GM19372 (cell line): Measurements from ENCODE around the gene ZNF322.
"Not testable (repeated sequence)": the region's sequence is repeated elsewhere in the genome, so short reads cannot be mapped to it uniquely, and the experiment has no call there.

Source experiments
- ATAC-seq: cut with Tn5 transposase; IDR thresholded peaks from one replicate; pipeline ENCODE4 v1.9.1; 2021; ENCODE audit warnings: mild to moderate bottlenecking, low read depth, moderate library complexity; ENCODE audit not compliant: unreplicated experiment

Gene ZNF322, protein sequence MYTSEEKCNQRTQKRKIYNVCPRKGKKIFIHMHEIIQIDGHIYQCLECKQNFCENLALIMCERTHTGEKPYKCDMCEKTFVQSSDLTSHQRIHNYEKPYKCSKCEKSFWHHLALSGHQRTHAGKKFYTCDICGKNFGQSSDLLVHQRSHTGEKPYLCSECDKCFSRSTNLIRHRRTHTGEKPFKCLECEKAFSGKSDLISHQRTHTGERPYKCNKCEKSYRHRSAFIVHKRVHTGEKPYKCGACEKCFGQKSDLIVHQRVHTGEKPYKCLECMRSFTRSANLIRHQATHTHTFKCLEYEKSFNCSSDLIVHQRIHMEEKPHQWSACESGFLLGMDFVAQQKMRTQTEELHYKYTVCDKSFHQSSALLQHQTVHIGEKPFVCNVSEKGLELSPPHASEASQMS

DNA sequence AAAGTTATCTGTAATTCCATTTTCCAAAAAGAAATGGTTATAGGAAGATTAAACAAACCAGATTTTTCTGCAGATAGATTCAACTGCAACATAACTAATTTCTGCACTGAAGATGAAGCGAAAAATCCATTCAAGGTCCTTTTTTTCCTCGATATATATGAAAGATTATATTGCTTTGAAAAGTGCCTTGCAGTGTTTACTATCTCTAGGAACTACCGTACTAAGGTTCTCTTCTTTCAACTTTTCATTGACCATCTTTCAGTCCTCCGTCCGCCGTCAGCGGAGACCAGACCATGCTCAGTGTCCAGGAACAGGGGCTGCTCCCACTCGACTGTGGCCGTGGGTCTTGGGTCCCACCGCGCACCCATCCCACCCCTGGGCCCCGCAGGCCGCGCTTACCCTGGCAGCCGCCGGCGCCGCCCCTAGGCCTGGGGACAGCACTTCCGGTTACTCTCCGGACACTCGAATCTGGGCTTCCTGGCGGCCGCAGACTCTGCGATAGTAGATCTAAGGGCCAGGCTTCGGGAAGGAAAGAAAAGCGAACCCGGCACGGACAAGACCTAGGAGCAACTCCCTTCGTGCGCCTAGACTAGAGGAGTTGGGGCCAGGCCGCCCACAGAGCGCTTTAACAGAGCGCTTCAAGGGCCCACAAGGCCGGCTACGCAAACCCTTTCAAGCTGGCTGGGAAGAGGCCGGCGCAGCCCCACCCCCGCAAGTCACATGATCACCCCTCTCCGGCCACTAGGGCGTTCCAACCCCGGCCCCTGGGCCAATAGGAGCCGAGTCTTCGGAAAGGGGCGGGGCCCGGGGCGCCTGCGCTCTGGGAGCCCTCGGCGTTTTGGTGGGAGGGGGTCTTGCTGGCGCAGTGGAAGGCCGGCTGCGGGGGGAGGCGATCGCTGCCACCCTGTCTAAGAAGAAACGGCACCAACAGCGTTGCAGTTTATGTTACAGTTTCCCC is at the start of gene ZNF322:
TSS of gene ZNF322 (minus strand) at position 705 of the 958 bp plus-strand sequence. CDS start 21,193 bp downstream, outside the sequence.
- ATAC-seq = peak; percentile 97

DNA sequence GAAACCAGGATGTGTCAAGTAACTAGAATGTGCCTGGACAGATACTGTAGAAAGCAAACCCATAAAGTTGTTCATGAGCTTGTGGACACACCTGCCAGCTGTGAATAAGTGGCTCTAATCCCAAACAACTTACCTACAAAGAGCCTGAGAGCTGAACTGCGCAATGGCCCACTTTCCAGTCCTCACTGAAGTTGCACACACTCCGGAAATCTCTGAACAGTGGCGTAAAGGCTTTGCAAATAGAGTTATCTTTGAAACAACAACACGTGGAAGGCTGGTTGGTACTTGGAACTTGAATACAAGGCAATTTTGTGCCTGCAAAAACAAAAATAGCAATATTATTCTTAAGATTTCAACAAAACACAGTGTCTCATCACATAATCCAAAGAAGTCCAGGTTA is 46.2 kb upstream of the ZNF322 start:
- not testable (repeated sequence) for ATAC-seq

DNA sequence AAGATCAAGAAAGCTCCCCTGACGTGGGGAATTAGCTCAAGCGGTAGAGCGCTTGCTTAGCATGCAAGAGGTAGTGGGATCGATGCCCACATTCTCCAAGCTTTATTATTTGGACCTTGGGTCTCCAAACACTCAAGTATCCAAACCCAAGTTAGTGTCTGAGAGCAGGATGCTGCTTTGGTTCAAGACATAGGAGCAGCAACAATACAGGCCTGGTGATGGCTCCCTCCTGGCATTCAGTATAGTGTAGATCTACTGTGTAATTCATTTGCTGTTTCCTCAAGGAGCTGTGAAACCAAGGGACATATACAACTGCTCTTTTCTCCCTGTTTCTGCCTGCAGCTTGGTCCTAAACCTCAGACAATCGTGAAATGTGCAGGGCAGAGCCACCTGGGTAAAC is 45.8 kb upstream of the ZNF322 start:
- not testable (repeated sequence) for ATAC-seq

DNA sequence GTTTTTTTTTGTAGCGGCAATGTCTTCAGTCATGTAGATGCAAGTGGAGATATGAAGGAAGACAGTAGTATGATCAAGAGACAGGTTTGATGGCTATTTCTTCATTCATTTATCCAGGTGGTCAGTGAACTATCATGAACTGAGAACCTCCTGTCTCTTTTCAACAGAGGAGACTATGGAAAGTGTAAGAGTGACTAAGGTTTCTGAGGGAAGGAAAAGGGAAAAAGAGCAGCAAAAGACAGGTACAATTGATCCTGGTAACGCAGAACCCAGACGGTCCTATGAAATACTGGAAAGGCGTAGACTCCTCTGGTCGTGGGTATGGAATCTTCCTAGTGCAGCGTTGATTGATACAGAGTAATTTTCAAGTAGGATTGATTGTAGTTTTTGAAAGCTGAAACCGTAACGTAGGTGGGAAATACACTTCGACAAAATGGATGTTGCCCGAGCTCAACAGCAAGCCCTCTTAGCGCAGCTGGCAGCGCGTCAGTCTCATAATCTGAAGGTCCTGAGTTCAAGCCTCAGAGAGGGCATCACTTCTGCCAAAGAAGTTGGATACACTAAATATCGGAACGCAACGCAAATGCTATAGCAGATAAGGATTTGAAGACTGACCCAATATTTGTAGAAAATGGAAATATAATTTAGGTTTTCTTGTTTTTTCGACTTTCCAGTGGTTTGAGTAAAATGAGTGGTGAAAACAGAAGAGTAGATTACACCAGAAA is 41.6 kb upstream of the ZNF322 start:
- ATAC-seq = not testable (repeated sequence)

DNA sequence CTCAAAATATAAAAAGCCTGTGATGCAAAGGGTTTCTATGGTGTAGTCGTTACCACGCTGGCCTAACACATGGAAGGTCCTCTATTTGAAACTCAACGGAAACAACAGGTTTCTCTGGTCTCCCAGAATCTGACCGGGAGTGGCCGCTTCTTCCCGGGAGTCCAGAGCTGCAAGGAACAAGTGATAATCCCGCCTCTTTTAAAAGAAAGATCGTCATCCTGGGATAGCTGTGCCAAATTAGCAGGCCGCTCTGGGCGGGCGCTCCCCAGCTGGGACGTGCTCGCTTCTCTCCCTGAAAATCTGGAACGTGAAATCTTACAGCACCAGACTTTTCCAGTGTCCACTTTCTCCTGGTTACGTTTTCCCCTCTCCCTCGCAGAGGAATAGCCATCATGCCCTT is 38.0 kb upstream of the ZNF322 start:
- ATAC-seq = not testable (repeated sequence)

DNA sequence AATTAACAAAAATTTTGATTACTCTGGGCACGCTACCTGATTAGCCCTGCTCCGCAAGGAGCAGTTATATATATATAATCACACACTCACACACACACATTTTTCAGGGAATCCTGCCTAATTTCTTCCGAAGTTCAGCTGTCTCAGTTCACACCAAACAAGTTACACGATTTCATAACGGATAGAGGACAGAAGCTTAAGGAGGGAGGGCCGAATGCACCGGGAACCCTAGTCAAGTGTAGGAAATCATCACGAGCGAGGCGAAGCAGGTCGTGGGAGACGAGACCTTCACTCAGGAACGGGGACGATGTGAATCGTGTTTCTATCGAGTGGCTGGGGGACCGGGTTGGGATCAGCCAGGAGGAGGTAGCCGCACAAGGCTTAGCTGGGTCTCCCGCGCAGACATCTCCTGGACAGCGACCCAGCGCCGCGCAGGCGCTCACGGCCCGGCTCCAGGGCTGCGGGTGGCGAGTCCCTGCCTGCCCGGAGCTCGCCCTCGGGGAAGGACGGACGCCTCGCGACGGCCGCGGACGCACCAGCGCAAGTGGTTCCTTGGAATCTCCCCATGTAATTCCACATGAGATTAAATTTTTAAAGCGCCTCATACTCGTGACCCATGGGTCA is 29.9 kb upstream of the ZNF322 start:
- not testable (repeated sequence) for ATAC-seq

DNA sequence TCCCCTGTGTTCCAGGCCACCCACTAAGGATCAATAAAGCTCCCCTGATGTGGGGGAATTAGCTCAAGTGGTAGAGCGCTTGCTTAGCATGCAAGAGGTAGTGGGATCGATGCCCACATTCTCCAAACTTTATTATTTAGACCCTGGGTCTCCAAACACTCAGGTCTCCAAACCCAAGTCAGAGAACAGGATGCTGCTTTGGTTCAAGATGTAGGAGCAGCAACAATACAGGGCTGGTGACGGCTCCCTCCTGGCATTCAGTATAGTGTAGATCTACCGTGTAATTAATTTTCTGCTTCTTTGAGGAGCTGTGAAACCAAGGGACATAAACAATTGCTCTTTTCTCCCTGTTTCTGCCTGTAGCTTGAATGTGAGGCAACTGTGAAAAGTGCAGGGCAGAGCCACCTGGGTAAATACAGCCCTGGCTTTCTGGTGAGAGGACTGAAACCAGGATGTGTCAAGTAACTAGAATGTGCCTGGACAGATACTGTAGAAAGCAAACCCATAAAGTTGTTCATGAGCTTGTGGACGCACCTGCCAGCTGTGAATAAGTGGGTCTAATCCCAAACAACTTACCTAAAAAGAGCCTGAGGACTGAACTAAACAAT is 23.0 kb upstream of the ZNF322 start:
- ATAC-seq = not testable (repeated sequence)

DNA sequence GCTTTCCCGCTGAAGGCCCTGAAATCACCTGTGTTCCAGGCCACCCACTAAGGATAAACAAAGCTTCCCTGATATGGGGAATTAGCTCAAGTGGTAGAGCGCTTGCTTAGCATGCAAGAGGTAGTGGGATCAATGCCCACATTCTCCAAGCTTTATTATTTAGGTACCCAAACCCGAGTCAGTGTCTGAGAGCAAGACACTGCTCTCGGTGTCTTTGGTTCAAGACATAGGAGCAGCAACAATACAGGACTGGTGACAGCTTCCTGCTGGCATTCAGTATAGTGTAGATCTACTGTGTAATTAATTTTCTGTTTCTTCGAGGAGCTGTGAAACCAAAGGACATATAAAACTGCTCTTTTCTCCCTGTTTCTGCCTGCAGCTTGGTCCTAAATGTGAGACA is 13.7 kb upstream of the ZNF322 start:
- ATAC-seq = not testable (repeated sequence)

DNA sequence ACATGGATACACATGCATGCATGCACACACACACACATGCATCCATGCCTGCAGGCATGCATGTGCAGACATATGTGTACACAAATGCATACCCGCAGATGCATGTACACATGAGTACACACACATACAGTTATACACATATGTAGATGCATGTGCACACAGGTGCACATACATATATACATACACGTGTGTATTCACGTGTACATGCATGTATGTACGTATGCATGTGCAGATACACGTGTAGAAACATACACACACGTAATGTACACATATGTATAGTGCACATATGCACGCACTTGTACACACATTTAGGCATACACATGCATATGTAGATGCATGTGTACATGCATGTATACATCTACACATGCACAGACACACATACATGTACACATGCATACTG is 11.0 kb upstream of the ZNF322 start:
- not testable (repeated sequence) for ATAC-seq

DNA sequence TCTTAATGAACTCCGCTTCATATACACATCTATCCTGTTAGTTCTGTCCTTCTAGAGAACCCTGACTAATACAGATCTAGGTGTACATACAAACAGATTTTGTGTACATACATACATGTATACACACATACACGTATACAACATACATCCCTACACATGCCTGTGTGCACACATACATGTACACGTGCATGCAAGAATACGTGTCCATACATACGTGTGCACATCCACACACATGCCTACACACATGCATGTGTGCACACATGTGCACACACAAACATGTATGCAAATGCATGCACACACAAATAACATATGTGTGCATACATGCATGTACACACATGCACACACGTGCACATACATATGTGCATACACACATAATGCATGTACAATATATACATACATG is 10.5 kb upstream of the ZNF322 start:
- ATAC-seq = not testable (repeated sequence)

DNA sequence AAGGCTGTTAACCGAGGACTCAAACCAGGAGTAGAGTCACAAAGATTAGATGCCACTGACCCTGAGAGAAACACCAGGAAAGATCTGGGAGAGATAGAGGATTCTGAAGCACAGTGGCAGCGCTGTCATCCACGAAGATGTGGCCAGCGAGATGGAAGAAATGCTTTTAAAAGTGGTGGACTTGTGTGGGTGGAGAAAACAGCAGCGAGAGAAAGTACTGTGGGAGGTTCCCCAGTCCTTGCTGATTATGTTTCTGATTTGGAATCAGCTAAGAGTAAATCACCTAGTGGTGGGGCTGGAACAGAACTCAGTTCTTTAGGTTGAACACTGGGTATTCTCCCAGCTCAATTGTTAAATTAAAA is 435 bp upstream of the ZNF322 start:
- ATAC-seq = peak; percentile 28

DNA sequence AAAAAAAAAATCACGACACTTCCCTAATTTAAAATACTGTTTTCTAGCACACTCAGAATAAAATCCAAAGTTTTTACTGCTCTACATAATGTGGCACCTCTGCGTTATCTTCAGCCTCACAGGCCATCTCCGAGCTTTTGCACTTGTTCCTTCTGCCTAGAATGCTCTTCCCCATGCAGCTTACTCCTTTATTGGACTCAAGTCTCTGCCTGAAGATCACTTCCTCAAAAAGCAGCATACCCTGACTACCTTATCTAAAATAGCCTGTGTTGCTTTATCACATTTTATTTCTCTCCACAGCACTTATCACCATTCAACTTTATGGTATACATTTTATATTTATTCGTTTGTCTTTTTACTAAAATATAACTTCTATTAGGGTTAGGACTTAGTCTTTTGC is 2.3 kb downstream of the ZNF322 start:
- ATAC-seq = no peak

DNA sequence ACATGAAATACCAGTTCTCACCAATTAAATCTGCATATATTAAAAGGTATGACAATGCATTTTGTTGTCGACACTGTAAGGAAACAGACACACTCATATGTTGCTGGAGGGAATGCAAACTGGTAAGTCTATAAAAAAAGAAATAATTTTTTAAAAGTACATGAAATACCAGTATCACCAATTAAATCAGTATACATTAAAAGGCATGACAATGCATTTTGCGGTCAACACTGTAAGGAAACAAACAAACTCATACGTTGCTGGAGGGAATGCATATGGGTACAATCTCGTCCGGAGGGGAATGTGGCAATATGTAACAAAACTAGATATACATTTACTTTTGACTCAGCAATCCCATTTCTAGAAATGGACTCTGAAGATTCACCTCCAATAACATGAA is 6.5 kb downstream of the ZNF322 start:
- ATAC-seq = no peak

DNA sequence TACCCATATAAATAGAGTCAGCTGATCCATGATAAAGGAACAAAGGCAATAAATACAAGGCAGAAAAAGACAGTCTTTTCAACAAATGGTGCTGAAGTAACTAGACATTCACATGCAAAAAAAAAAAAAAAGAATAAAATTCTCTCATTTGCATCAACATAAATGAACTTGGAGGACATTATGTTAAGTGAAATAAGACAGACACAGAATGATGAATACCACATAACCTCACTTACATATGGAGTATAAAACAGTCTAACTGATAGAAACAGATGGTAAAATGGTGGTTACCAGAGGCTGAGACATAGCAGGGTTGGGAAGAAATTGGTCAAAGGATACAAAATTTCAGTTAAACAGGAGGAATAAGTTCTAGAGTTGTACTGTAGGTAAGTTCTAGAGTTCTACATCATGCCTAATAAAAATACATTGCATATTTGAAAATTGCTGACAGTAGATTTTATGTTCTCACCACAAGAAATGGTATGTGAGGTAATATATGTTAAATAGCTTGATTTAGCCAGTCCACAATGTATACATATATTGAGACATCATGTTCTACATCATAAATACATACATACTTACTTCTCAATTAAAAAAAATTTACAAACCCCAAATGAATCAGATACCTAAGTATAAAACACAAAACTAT is 8.3 kb downstream of the ZNF322 start:
- no peak for ATAC-seq

DNA sequence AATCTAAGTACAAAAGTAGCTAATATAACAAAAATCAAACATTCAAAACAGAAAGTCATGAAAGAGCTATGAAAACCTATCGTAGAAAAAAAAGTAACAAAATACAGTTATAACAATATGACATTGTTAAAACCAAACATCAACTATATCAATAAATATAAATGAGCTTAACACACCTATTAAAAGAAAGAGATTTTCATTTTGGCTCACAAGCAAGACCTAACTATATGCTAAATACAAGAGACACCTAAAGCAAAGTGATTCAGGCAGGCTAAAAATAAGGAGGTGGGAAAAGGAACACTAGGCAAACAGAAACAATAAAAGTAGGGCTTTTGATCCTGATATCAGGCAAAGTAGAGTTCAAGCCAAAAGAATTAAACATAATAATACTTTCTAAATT is 13.5 kb downstream of the ZNF322 start:
- no peak for ATAC-seq

DNA sequence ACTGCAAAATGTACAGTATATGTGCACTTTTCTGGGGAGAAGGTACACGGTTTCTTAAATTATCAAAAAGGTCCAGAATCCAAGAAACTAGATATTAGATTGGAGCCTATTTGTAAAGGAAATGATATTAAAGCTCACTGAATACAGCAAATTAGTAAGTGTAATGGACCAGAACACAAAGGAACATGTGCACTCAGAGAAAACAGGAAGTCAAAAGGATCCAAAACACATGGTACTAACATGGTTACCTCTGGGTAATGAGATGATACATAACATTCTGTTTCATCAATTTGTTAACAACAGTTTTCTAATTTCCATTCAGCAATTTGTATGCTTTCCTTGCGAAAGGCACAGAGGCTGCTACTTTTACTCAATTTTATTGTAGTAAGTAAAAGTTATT is 18.7 kb downstream of the ZNF322 start:
- no peak for ATAC-seq

DNA sequence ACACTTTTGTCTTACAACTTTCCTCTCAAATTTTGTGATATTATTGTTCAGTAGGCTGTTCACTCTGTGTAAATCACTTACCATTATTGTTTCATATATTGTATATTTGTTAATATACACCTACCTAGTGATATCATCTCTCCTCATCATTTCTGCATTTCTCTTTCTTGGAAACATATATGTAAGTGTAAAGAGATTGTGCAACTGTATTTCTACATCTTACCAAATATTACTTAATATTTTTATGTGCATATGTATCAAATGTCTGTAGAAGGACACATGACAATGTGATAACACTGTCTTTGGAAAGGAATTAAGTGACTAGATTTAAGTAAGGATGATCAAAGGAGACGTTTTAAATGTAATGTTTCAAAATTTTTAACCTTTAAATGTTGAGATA is 30.2 kb downstream of the ZNF322 start:
- no peak for ATAC-seq

DNA sequence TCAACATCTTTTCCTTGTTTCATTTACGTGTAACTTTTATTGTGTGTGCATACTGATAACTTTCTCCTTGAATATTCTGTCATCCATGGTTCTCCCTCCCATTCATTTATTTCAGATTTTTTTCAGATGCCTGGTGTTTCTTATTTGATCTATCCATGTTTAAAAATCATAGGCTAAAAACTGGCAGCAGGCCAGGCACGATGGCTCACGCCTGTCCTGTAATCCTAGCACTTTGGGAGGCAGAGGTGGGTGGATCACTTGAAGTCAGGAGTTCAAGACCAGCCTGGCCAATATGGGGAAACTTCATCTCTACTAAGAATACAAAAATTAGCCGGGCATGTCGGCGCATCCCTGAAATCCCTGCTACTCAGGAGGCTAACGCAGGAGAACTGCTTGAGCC is 31.7 kb downstream of the ZNF322 start:
- ATAC-seq = no peak

DNA sequence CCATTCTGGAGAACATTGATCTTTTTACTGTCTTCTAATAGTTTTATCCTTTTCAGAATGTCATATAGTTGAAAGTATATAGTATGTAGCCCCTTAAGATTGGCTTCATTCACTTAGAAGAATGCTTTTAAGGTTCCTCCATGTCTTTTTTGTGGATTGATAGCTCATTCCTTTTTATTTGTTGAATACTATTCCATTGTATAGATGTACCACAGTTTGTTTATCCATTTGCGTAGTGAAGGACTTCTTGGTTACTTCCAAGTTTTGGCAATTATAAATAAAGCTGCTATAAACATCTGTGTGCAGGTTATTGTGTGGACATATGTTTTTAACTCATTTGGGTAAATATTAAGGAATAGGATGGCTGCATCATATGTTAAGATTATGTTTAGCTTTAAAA is 35.0 kb downstream of the ZNF322 start:
- no peak for ATAC-seq
